Suppressor macrophage treated with lipopolysaccharide for 1 hour (primary cell): ENCODE results near the gene PAX3.

Source experiments
- DNase-seq, 3 donors: peaks; one replicate each; pipeline ENCODE4 v3.0.0-alpha.2; 2020 to 2022

Gene PAX3

DNA sequence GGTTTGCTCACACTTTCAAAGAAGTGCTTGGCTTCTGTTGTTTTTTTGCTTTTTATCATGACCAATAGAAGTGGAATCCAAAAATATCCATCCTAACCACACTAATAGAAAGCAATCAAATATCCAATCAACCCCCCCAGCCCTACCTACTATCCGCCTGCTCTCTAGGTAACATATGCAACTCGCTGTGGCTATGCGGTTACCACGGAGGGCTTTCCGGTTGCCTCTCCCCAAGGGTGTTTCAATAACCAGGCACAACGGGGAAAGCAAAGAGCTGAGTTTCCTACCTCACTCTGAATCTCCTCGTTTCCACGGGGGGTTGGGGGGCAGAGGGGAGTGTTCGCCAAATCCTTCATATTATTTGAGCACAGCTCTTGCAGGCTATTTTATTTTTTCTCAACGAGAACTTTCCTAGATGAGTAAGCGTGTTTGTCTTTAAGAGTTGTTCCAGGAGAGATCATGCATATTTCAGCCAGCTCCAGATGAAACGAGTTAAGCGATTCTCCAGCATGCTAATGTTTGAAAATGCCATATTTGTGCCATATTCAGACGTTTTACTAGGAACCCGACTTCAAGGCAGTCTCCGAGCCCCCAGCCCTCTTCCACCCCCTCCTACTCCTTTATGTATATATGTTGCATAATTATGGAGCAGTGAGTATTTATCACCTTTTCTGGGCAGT is 30.3 kb downstream of the PAX3 start:
- DNase-seq: no peak

DNA sequence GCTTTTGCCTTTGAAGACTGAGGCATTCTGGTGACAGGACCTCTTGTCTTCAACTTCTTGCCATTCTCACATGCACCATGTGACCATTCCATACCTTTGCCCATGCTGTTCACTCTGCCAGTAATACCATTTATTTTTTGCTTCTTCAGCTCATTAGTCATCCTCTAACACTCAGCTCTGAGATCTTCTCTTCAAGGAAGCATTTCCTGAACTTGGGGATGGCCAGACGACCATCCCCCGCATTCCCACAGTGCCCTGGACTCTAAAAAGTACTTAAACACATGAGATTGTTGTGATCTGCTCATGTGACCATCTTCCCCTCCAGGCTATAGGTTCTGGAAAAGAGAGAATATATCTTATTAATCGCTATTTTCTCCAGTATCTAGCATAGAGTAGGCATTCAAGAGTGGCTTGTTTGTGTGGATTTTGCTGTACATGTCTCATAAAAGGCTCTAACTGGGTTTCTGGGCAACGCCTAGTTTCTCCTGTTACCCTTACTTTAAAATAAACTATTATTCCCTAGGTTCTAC is 33.9 kb downstream of the PAX3 start:
- DNase-seq: no peak

DNA sequence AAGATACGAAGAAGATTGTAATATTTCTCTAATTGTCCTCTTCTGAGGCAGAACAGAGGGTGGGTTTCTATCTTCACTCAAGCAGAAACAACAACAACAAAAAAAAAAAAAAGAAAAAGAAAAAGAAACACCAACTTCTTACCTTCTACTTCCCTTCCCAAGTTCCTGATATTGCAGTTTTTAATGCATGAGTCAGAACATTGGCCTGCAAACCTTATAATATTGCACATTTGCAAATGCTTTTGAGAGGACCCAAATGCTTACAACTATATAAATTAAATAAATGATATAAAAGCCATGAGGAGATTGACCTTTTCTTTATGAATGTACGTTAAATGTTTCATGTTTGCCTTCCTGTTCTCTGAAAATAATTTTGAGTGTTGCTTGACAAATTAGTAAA is 37.3 kb downstream of the PAX3 start:
- DNase-seq: peak in 1 of 3 donors; percentile 6

DNA sequence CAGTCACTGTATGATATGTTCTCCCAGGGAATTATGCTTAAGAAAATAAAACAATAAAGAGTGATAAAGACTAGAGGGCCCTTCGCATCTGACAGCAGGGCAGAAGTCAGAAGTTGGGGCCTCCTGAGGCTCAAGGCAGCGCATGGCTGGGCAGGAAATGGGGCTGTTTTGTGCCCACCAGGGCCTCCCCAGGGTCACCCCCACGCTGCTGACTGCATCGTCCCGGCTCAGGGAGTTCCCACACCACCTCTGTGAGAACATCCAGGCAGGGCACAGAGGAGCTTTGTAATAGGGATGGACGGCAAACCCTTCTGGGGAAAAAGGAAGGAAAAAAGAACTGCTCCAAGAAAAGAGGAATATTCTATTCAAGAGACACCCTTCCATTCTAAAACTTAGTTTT is 41.2 kb downstream of the PAX3 start:
- DNase-seq: no peak

DNA sequence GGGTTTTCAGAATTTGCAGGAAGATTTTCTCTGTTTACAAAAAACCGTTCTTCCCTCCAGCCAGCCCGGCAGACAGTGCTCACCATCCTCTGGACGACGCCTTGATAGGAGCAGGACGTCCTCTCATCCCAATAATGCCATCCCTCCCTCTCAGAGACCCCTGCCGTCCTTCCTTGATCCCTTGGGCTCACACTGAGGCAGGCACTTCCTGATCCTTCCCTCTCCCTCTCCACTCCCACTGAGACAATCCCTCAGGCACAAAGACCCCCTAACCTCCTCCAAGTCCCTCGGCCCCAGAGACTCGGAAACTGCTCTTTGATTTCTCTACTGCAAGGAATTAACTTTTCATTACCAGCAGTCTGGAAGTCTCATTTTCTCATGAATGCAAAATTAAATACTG is 42.5 kb downstream of the PAX3 start:
- no peak for DNase-seq

DNA sequence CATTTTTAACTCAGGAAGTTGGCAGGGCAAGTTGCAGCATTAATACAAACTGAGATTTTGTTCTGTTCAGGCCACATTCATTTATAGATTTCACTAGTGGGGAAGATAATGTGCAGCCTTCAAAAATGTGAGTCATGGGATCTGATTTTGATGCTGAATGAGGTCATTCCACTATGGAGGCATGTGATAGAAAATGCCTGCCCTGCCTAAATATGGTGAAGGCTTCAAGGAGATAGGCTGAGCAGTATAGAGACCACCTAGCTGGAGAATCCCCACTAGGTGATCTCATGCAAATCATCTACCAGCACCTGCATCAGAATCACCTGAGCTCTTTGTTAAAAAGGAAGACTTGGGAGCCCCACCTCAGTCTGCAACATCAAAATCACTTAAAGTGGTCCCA is 43.7 kb downstream of the PAX3 start:
- DNase-seq: no peak

DNA sequence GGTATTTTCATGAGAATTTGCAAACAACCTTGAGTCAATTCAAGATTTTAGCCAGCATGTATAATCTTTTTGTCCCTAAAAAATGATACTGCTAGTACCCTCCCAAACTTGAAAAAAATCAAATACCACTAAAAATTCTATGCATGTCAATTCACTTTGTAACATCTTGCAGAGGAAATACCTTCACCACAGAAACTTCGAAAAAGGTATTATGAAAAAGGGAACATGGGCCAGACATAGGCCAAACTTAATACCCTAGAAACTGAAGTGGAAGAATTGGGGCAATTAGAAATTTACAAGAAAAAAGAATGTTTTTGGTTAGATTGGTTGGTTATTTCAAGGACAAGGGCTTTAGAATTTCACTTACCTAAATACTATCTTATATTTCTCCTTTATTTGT is 48.5 kb downstream of the PAX3 start:
- DNase-seq: no peak

DNA sequence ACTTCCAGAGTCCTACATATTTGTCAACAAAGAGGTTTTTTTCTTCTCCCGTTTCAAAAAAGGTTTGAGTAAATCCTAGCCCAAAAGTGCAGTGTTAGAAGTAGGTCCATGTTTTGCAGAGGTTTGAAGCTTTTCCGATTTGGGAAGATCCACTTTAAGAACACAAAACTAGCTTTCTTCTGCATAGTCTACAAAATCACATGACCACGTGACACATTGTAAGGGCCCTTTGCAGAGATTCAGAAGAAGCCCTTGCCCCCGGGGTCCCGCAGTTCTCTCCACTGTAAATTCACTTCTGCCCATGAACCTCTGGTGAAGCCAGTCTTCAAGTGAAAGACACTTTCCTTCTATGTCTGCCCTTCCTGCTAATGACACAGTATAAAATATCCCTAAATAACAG is 49.4 kb downstream of the PAX3 start:
- DNase-seq: no peak

DNA sequence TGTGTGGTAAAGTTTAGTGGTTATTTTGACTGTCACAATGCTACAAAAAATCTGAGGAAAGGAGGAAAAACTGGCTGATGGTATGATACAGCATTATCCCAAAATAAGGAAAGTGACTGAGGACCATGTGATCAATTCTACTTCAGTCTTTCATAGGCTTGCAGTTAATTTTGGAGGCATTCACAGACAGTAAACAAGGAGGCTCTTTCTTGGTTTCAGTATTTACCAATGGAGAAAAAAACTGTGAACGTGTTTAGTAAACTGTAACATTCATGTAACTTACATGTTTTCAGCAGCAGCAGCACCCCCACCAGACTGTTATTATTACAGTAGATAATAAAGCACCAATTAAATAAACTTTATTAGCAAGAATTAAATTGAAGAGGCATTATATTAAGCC is 50.0 kb downstream of the PAX3 start:
- no peak for DNase-seq

DNA sequence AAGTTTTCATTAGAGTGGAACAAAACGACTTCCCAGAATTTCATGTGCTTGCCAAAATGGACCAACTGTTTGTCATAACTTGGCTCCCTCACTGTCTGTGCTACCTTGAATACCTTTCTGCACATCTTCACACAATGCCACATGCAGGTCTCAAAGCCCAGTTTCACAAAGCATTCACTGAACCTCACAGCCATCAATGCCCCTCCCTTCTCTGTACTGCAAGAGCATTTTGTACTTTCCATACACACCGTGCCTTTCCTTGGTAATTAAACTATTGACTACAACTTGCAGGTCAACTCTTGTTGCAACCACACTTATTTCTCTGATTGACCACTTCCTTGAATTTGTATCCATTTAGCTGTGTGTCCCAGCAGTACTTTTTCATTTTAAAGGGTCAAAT is 50.5 kb downstream of the PAX3 start:
- DNase-seq: no peak

DNA sequence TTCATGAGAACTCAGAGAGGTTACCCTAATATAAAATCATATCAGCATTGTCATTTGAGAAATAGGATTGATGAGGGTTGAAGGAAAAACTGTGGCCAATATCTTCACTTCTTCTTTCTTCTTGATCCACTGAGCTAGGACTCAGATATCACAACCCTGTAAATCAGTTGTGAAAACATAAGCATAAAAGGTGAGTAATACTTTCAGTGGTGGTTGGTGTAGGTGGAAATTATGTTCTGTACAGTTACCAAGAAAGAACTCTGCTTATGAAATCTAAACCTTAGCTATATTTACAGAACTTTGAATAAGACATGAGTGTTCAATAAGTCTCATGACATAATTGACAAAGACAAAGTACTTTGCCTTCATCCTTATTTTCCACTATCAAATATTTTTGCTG is 56.3 kb downstream of the PAX3 start:
- no peak for DNase-seq

DNA sequence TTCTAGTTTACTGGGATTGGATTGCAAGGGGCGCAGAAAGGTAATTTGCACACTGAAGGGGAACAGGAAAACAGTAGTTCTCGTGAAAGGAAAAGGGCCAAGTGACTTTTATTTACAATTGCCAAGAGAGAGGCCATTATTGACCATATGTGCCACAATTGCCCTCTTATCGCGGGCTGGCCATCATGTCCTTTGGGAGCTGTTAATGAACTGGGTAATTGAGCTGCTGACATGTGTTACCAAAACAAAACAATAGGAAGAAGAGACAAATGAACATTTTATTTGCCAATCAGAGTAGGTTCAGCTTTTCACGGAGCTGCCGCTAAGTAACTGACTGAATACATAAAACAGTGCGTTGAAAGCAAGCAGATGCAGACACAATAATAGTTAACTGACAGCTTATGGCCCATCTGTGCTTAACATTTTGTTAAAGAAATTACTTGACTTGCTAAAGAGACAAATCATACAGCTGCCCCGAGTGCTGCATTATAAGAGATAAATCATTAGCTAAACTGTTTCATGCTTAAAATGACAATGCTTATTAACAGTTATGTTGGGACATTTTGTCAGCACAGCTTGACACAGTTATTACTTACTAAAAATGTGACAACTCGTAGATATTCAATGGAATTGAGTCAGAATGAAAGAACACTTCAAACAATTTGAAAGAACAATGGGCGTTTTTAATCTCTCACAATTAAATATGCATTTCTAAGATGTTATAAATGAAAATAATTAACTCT is 57.5 kb downstream of the PAX3 start:
- DNase-seq: no peak

DNA sequence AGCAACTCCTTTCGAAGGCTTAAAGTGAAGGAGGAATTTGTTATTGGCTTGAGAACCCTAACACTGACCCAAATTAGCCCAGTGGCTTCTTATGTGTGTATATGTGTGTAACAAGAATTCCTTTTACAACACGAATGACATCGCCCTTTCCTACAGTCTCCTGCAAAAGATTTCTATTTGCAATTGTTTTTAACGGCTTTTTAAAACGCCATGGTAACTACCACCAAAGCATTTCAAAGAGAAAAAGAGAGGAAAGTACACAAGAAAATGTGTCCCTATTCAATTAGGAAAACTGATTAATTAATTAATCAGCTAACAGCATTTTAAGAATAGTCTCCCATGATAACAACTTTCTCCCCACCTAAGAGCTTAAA is 58.1 kb downstream of the PAX3 start:
- DNase-seq: no peak

DNA sequence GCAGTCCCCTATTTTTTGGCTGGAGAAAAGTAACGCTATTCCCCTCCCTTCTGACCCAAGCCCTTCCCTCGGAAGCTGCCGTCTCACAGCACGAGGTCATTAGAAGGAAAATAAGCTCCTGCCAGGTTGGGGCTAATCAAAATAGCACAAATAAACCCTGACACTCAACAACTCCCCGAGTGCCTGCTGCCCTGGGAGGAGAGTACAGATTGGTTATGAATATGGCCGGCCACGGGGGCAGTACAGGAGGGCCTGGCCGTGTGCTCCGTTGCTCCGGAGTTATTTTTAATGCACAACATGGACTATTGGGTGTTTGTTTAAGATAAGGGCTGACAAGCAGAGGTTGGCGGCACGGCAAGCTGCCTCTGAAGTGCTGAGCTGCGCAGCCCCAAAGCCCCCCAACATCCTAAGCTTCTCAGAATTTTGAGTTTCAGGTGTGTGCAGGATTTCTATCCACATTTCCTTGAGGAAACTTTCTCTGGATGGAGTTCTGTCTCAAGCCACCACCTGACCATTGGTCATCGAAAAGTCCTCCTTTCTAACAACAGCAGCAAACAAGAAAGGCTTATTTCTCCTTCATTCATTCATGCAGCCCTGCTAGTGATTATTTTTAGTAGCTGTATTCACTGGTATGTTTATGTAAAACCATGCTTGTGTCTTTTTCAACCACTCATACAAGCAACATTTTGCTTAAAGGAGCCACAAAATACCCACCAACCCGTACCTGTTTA is 58.7 kb downstream of the PAX3 start:
- DNase-seq: no peak

DNA sequence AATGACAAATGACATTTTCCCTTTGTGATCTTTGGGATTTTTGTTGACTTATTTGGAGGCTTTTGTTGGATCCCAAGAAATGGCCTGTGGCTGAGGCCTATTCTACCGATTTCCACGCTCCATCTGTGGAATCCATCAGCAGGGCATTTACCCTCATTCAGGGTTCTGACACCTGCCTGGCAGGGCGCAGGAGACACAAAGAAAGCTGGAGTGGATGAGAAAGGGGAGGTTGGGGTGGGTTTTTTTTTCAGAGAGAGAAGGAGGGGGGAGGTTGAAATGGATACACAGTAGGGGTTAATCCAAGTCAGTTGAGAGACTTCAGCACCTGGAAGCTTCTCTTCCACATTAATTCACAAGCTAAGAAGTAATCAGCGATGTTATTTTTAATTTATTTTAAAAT is 59.7 kb downstream of the PAX3 start:
- no peak for DNase-seq

DNA sequence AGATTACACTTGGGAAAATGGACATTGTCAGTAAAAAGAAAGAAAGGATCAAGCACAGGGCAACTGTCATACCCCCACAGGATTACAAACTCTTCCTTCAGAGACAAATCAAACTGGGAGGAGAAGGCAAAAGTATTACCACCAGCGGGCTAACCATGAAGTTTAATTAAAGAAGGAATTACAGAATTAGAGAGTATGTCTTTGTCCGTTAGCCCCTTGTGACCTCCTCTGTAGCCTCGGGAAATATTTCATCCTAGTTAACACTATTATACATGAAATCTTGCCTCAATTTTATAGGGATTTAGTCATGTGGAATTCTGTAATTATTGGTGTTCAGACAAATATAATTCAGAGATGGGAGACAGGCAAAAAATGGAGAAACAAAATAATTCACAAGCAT is 60.7 kb downstream of the PAX3 start:
- no peak for DNase-seq

DNA sequence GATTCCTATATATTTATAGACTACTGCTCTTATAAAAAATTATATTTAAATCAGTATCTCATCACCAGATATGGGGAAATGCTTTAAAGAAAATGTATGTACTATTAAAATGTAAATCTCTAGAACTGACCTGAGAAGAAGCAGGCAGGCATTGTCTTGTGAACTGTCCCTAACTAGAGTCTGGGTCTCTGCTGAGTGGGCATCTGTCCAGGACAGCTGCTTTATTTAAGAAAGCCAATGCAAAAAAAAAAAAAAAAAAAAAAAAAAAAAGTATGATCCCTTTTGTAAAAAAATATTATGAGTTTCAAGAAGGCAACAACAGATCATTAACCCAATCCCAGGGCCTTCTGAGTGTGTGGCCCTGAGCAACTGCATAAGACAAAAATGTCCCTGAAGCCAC is 66.0 kb downstream of the PAX3 start:
- no peak for DNase-seq

DNA sequence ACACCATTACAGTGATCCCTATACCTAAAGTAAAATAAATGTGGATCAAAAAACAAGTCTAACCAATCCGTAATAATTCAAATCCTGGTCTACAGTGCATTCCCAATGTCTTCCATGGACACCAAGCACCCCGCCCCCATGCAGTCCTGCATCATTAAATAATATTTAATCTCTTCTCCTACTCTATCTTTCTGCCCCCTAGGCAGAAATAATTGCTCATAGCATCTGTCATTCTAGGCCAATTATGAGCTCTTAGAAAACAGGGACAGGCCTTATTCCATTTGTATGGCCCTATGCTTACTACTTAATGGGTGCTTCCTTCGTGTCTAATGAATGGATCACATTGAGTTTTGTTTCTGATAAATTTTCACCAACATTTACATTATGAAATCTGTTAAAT is 66.4 kb downstream of the PAX3 start:
- DNase-seq: no peak

DNA sequence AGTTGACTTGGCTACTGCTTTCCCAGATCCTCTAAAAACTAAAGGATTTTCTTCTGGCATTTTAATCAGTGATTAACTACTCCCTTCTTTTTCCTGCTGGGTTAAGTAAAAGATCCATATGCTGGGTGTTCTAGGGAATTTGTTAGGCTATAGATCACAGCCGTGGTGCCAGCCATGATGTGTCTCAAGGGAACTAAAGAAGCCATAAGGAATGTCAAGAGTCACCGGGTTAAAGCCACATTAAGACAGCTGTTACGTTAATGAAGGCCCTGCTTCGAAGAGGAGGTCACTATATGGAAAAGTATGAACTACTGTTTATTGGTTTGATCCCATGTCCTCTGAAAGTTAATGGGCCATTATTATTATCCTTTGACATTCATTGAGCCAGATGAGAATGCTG is 70.7 kb downstream of the PAX3 start:
- DNase-seq: no peak

DNA sequence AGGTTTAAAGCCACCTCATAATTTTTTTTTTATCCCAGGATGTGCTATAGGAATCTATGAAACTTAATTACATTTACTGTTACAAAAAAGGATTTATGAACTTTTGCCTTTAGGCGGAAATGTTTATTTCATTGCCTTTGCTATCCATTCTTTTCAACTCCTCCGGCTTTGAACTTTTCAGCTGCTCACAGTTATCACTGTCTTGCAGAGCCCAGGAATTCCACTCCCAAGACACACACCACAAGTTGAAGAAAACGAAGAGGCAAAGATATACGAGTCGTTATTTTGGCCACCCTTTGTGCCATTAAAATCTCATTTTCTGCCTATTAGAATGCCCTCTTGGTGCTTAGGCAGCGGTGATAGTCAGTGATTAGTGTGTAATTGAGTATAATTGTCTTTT is 80.0 kb downstream of the PAX3 start:
- no peak for DNase-seq

DNA sequence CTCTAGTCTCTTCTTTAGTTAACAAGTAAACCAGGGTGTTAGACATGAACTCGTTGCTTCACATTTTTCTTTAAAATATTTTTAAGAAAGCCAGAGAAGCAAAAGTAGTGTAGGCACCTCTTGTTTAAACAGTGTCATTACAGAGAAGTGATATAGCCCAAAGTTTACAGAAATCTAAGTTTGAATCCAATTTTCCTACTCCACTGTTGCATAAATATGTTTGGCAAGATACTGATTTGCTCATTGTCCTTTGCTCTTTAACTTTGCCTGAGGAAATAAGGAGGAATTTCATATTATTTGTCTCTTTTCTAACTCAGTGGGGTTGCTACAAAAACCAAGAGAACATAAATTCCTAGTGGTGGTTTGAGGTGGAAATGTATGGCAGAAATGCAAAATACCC is 81.1 kb downstream of the PAX3 start:
- no peak for DNase-seq

DNA sequence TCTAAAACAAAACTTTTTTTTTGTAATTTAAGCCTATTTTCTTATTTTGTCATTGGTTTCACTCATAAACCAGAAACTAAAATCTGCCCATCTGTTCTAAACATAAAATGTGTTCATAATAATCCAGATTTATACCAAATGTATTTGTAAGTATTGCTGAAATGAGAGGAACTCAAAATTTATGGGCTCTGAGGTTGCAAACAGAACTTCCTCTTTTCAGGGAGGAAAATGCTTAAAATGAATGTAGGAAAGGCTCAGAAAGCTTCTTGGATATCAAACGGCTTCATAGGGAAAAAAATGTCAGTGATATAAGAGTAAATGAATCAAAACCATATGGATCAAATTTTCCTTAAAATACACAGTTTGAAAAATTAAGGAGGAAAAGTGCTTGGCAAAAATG is 83.9 kb downstream of the PAX3 start:
- DNase-seq: peak in 1 of 3 donors; percentile 1

DNA sequence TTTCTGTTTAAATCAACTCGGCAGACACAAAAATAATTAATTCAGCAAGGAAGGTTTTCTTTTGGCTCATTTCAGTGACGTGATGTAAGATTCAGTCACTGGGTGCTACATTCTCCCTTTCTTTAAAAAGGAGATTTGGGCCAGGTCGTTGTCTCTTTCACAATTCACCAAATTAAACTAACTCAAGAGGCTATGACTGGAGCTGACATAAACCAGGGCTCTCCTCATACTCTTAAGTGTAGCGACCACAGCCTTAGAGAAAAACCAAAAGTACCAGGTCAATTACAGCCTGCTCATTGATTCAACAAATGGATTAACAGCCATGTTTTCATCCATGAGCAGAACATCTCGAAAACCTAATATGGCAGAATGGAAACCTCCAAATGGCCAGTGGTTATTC is 85.7 kb downstream of the PAX3 start:
- no peak for DNase-seq

DNA sequence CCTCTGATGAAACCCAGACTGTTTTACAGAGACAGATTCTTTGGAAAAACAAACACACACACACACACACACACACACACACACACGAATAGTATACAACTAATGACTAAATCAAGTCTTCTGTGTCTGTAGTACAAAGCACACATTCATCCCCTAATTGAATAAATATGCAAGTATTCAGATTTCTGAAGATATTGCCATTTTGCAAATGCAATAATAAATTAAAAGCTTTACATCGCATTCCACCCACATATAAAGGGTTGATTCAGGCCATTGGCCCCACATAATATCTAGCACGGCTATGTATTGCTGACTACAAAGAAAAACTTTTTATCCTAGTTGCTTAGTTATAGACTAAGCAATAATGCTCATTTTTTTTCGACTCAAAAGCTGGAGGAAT is 86.2 kb downstream of the PAX3 start:
- no peak for DNase-seq
